Measurements from ENCODE around the gene LIN54. TPM values are rescaled to one million over a fixed set of nuclear protein-coding genes. Genes with fewer than 3 reads are reported as not detected.

The LIN54 gene
- total and polyA plus RNA-seq, 2 of the 4 experiments (the other 2 are of a cell fraction), result 5.3 to 26.9 TPM

DNA sequence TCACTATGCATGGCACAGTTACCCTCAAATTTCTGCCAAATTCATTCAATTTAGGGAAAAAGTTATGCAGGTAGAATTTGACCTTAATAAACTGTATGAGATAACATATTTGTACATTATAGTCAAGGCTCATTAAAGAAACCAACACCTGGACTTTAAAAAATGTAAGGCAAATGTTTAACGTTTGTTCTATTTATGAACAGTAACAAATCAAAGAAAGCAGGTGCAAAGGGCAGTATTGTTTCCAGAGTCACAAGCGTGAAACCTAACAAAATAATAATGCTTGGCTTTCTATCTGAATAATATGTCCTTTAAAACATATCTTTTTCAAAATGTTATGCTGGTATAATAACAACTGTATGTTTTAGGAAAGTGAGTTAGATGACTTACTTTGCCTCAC lies 41.2 kb downstream of the LIN54 start:
- H3K79me1 ChIP-seq (ENCODE audit: low read depth in 1 of 2, low read length in 2 of 2), result peaks cover 3 to 16% of the 10 kb centered on the region in 2 experiments; a peak in 3 of 4 replicates
- H3K9me3 ChIP-seq (ENCODE audit: control insufficient read depth, insufficient read depth, low read length), result no peaks in the 10 kb centered on the region
- no peak overlapping the region for H2AK5ac ChIP-seq (ENCODE audit: low read depth, low read length)
- no peak overlapping the region for H2BK5ac ChIP-seq (ENCODE audit: low read depth, low read length, poor library complexity, severe bottlenecking)
- H4K91ac ChIP-seq (ENCODE audit: insufficient read depth, low read depth, low read length), result no peak overlapping the region
- H2BK120ac ChIP-seq (ENCODE audit: low read depth, low read length), result no peak overlapping the region
- no peak overlapping the region for H2BK20ac ChIP-seq (ENCODE audit: low read depth, low read length)
- H3K27ac ChIP-seq (ENCODE audit: insufficient read depth, low read length), result no peak overlapping the region
- no peak overlapping the region for H3K23ac ChIP-seq (ENCODE audit: low read depth, low read length)
- H3K14ac ChIP-seq (replicated peaks; ENCODE audit: low read depth, low read length), result no peak overlapping the region
- H3K4me1 ChIP-seq (ENCODE audit: control insufficient read depth, insufficient read depth, low read length), result no peaks in the 10 kb centered on the region
- no peak overlapping the region for H3K4ac ChIP-seq (ENCODE audit: low read depth, low read length)
- H3K4me3 ChIP-seq (ENCODE audit: insufficient read depth, low read depth, low read length), result no peak overlapping the region
- peaks cover 5% of the 10 kb centered on the region; the same call in 1 of the 2 replicates for H3K9me1 ChIP-seq (ENCODE audit: insufficient read depth, low read length)
- ATAC-seq (ENCODE audit: low read depth) (no peak), DNase-seq (no peak)
- no peak overlapping the region for H3K18ac ChIP-seq (ENCODE audit: low read depth, low read length)
- H2AK9ac ChIP-seq (replicated peaks; ENCODE audit: low read depth, low read length, poor library complexity), result no peak overlapping the region
- POLR2A ChIA-PET (ENCODE audit: unreplicated experiment), result no interaction called here
- H3K27me3 ChIP-seq (ENCODE audit: control insufficient read depth, insufficient read depth, low read length), result no peaks in the 10 kb centered on the region
- CTCF ChIA-PET, result no interaction called here
- no peak overlapping the region for H3K9ac ChIP-seq (ENCODE audit: low read depth, low read length)
- no peak overlapping the region for H4K8ac ChIP-seq (ENCODE audit: low read depth in 2 of 2, low read length in 2 of 2)
- H3K4me2 ChIP-seq (ENCODE audit: low read depth, low read length), result no peak overlapping the region
- H2AFZ ChIP-seq (replicated peaks; ENCODE audit: low read length, poor library complexity), result no peak overlapping the region
- peaks cover 8% of the 10 kb centered on the region for H3K36me3 ChIP-seq (ENCODE audit: control insufficient read depth, insufficient read depth, low read length)
- dilution Hi-C loops (cut with HindIII; ENCODE audit: low sequenced_read_pairs, unreplicated experiment) (no loop called here), in situ Hi-C loops (cut with MboI; ENCODE audit: low sequenced_read_pairs) (no loop called here), intact Hi-C loops (cut with micrococcal nuclease) (no loop called here)
- BruUV-seq (replicated peaks), result no TSS peak
- H2BK15ac ChIP-seq (ENCODE audit: low read depth, low read length), result no peak overlapping the region
- TF ChIP-seq CHD1 (IDR thresholded peaks at IDR 0.05; ENCODE audit: low read depth, low read length), result no peak
- TF ChIP-seq, protein P1, sequence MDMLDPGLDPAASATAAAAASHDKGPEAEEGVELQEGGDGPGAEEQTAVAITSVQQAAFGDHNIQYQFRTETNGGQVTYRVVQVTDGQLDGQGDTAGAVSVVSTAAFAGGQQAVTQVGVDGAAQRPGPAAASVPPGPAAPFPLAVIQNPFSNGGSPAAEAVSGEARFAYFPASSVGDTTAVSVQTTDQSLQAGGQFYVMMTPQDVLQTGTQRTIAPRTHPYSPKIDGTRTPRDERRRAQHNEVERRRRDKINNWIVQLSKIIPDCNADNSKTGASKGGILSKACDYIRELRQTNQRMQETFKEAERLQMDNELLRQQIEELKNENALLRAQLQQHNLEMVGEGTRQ (IDR thresholded peaks at IDR 0.05; ENCODE audit: low read depth, low read length), result no peak
- no peak for TF ChIP-seq POLR2A (IDR thresholded peaks at IDR 0.05; ENCODE audit: low read depth, low read length)
- no peak overlapping the region for H3K56ac ChIP-seq (ENCODE audit: extremely low read depth, insufficient read depth, low read length)
- H4K5ac ChIP-seq (ENCODE audit: low read depth, low read length), result no peak overlapping the region
- no CpG with 5 or more reads among the region's 2 CpGs for WGBS, 2 experiments (ENCODE audit: extremely low coverage in 2 of 2, insufficient read length in 1 of 2)
- H4K20me1 ChIP-seq (ENCODE audit: insufficient read depth, low read length), result no peaks in the 10 kb centered on the region

Data from IMR-90 (cell line).